Effector memory CD8-positive, alpha-beta T cell (primary cell): ENCODE results near the gene MARCHF5.
"Not testable (repeated sequence)": the region's sequence is repeated elsewhere in the genome, so short reads cannot be mapped to it uniquely, and the experiment has no call there.

Source experiments
- ATAC-seq: fragments of 150-1000 bp; cut with Tn5 transposase; replicated peaks from 2 replicates; pipeline ENCODE4 v1.10.0; 2021; ENCODE audit warnings: mild to moderate bottlenecking, moderate library complexity
- DNase-seq, 3 experiments: peaks; one replicate each; pipeline ENCODE4 v3.0.0; 2021
- H3K27ac Mint-ChIP-seq, 2 donors: one replicate each; pipeline ENCODE4 v1.8.0; 2022; ENCODE audit warnings: mild to moderate bottlenecking in 2 of 2, mixed read lengths in 2 of 2, moderate library complexity in 2 of 2
- H3K27me3 Mint-ChIP-seq, 2 donors: one replicate each; pipeline ENCODE4 v1.8.0; 2022; ENCODE audit warnings: mixed read lengths in 2 of 2
- H3K36me3 Mint-ChIP-seq: one replicate; pipeline ENCODE4 v1.8.0; 2022; ENCODE audit warnings: mild to moderate bottlenecking, moderate library complexity, mixed read lengths; ENCODE audit not compliant: insufficient read depth
- H3K4me1 Mint-ChIP-seq, 2 donors: one replicate each; pipeline ENCODE4 v1.8.0; 2022; ENCODE audit warnings: low read depth in 2 of 2, mixed read lengths in 2 of 2
- H3K4me3 Mint-ChIP-seq, 2 donors: one replicate each; pipeline ENCODE4 v1.8.0; 2022; ENCODE audit warnings: mild to moderate bottlenecking in 2 of 2, mixed read lengths in 2 of 2, moderate library complexity in 2 of 2
- H3K9me3 Mint-ChIP-seq, 2 donors: one replicate each; pipeline ENCODE4 v1.8.0; 2022; ENCODE audit warnings: mixed read lengths in 2 of 2

MARCHF5 gene

GRCh38 chr10:92381543-92381954 is 90.6 kb downstream of the MARCHF5 start:
- Mint-ChIP-seq H3K27ac (no peak overlapping the region), H3K4me1 (no peaks in the 10 kb centered on the region), H3K9me3 (no peaks in the 10 kb centered on the region), H3K27me3 (peaks cover 19 to 42% of the 10 kb centered on the region in 2 donors), H3K36me3 (no peaks in the 10 kb centered on the region), H3K4me3 (no peak overlapping the region)
- DNase-seq (no peak), ATAC-seq (no peak)

DNA sequence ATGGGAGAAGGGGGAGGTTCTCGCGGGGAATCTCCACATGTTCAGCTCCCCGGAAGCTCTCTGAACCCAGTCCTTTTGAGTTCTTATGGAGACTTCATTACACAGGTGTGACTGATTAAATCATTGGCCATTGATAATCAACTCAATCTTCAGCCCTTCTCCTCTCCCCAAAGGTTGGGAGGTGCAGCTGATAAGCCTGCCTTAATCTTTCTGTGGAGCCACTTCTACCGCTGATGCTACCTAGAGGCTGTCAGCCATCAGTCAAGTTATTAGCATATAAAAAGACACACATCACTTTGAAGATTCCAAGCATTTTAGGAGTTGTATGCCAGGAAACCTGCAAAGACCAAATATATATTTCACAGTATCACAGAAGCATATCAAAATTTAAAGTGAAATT is 91.7 kb downstream of the MARCHF5 start:
- Mint-ChIP-seq H3K36me3 (no peaks in the 10 kb centered on the region), H3K4me1 (no peaks in the 10 kb centered on the region), H3K27ac (no peak overlapping the region), H3K9me3 (no peaks in the 10 kb centered on the region), H3K27me3 (peaks cover 25 to 53% of the 10 kb centered on the region in 2 donors), H3K4me3 (no peak overlapping the region)
- DNase-seq: no peak
- no peak for ATAC-seq

GRCh38 chr10:92384741-92385140 is 93.8 kb downstream of the MARCHF5 start:
- Mint-ChIP-seq H3K27ac (no peak overlapping the region), H3K36me3 (no peaks in the 10 kb centered on the region), H3K27me3 (peaks cover 29 to 65% of the 10 kb centered on the region in 2 donors), H3K4me3 (no peak overlapping the region), H3K9me3 (no peaks in the 10 kb centered on the region), H3K4me1 (no peaks in the 10 kb centered on the region)
- no peak for ATAC-seq
- DNase-seq: no peak

GRCh38 chr10:92385831-92386230 is 94.9 kb downstream of the MARCHF5 start:
- Mint-ChIP-seq H3K4me1 (no peaks in the 10 kb centered on the region), H3K4me3 (no peak overlapping the region), H3K27me3 (peaks cover 36 to 65% of the 10 kb centered on the region in 2 donors), H3K36me3 (no peaks in the 10 kb centered on the region), H3K9me3 (no peaks in the 10 kb centered on the region), H3K27ac (no peak overlapping the region)
- no peak for ATAC-seq
- no peak for DNase-seq

- no peak for DNase-seq
- Mint-ChIP-seq H3K9me3 (no peaks in the 10 kb centered on the region), H3K4me1 (no peaks in the 10 kb centered on the region), H3K27me3 (peaks cover 36 to 61% of the 10 kb centered on the region in 2 donors), H3K4me3 (no peak overlapping the region), H3K27ac (no peak overlapping the region), H3K36me3 (no peaks in the 10 kb centered on the region)
- ATAC-seq: no peak
Measured at GRCh38 chr10:92387289-92387940, 96.4 kb downstream of the MARCHF5 start.

DNA sequence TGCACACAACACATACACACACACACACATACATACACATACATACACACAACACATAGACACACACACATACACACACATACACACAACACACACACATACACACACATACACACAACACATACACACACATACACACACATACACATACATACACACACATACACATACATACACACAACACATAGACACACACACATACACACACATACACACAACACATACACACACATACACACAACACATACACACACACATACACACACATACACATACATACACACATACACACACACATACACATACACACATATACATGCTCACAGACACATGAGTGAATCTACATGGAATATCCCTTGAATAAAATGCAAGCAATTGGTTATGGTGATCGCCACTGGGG is 102.2 kb downstream of the MARCHF5 start:
- peaks cover 21 to 35% of the 10 kb centered on the region in 2 donors for H3K27me3 Mint-ChIP-seq
- not testable (repeated sequence) for H3K27ac Mint-ChIP-seq, H3K9me3 Mint-ChIP-seq, H3K36me3 Mint-ChIP-seq, H3K4me1 Mint-ChIP-seq, ATAC-seq, DNase-seq, H3K4me3 Mint-ChIP-seq

GRCh38 chr10:92395271-92395670 is 104.3 kb downstream of the MARCHF5 start:
- Mint-ChIP-seq H3K27me3 (peaks cover 11 to 19% of the 10 kb centered on the region in 2 donors), H3K9me3 (peaks cover 0 to 7% of the 10 kb centered on the region in 2 donors), H3K27ac (no peak overlapping the region), H3K36me3 (no peaks in the 10 kb centered on the region), H3K4me3 (no peak overlapping the region), H3K4me1 (no peaks in the 10 kb centered on the region)
- ATAC-seq (no peak), DNase-seq (no peak)

- ATAC-seq, H3K4me1 Mint-ChIP-seq, H3K9me3 Mint-ChIP-seq: not testable (repeated sequence)
Measured at GRCh38 chr10:92402234-92402633, 111.3 kb downstream of the MARCHF5 start.

More at GRCh38 chr10:92402234-92402633, 111.3 kb downstream of the MARCHF5 start:
- DNase-seq, H3K27ac Mint-ChIP-seq, H3K36me3 Mint-ChIP-seq, H3K4me3 Mint-ChIP-seq: not testable (repeated sequence)
- H3K27me3 Mint-ChIP-seq: peaks cover 5 to 14% of the 10 kb centered on the region in 2 donors
